Stimulated activated CD8-positive, alpha-beta memory T cell treated with anti-CD3 and anti-CD28 coated beads, Interleukin-15, amount 100 ng/mL, for 4 hours (primary cell): ENCODE data around the gene LAIR1.
"Not testable (repeated sequence)": the region's sequence is repeated elsewhere in the genome, so short reads cannot be mapped to it uniquely, and the experiment has no call there.

ENCODE experiments used
- DNase-seq, 2 donors: peaks; one replicate each; pipeline ENCODE4 v3.0.0-alpha.2; 2020; ENCODE audit warnings: low read depth in 2 of 2

The LAIR1 gene

GRCh38 chr19:54341295-54341694 lies 23.4 kb downstream of the LAIR1 start:
- DNase-seq, result no peak

DNA sequence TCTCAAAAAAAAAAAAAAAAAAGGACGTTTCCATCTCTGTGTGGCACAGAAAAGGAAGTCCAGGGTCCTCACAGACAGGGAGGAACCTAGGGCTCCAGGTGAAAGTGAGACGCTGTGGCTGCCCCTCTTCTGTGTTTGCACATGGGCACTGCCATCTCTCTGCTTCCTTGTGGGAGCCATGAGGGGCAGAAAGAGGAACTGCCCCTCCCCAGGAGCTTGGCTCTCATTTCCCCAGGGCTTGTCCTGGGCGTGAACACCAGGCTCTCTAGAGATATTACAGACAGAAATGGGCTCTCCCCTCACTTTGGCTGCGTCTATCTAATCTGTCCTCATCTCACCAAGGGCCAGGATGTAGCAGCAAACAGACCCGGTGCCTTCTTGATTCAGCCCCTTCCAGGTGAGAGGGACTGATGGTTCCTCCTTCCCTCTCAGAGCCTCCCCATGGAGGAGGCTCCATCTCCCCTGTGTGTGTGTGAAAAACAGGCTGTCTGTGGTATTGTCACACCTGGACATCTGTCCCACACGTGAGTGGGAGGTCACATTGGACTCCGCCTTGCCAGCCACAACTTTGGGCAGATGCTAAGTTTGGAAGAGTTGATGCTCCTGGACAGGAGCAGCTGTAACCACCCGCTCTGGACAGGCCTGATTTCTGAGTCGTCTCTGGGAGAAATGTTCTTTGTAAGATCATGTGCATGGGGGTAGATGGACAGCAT lies 24.9 kb downstream of the LAIR1 start:
- no peak for DNase-seq

DNA sequence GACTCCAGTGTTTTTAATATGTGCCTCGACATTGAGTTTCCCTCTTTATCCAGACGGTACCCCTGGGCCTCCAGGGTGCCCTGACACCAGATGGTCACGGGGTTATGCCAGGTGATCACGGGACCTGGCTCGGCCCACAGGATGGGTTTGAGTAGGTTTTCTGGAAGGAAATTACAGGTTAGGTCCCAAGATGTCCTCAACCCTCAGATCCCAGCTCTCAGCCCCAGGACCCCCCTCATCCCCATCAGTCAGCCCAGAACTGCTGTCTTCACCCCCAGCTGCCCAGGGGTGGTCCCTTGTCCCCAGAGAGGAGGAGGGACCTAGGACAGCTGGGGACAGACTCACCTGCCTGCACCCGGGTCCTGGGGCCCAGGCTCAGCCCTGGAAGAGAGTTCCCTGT lies 26.2 kb downstream of the LAIR1 start:
- no peak for DNase-seq

DNA sequence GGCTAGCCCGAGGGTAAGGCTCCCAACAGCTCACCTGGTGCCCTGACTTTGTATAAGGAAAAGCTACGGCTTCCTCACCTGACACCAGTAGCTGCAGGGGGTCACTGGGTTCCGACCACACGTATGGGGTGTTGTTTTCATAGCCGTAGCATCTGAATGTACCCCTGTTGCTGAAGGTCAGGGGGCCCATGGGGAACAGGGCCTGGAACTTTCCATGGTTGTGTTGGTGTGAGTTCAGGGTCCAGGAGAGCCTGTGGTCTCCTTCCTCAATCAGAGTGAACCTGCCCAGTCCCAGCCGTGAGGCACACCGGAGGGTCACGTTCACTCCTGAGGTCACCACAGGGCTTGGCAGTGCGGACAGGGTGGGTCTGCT lies 26.9 kb downstream of the LAIR1 start:
- no peak for DNase-seq

GRCh38 chr19:54336893-54337857 lies 27.6 kb downstream of the LAIR1 start:
- no peak for DNase-seq

DNA sequence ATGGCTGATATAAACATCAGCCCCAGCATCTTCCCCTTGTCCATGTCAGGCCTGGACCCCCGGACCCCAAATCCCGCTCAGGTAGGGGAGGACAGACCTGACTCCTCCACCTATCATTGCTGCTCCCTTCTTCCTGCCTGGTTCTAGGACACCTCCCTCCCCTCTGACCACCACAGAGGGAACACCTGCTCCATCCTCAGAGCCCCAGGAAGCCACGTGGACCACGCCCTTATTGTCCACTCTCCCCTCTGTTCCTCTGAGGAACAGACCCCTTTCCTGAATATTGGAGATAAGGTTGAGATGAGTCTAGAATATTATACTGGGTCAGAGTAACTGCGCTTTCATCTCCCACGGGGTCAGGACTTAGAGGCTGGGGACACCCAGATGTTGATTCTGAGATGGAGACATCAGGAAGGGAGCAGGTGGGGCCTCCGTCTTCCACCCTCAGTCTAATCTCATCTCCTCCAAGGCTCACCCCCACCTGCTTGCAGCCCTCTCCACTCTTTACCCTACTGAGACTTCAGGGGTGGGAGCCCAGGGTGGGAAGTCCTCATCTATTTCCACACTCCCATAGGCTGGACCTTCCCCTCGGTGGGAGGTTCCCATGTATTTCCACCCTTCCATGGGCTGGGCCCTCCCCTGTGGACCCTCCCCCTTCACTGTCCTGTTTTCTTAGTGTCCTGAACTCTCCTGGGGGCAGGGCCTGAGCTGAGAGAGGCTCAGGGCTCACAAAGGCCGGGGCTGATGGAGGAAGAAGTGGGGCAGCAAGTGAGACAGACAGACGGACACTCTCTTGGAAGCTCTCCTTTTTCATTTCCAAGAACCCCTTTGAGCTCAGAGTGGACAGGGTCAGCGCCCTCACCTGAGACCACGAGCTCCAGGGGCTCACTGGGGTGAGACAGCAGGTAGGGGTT lies 28.5 kb downstream of the LAIR1 start:
- no peak for DNase-seq

DNA sequence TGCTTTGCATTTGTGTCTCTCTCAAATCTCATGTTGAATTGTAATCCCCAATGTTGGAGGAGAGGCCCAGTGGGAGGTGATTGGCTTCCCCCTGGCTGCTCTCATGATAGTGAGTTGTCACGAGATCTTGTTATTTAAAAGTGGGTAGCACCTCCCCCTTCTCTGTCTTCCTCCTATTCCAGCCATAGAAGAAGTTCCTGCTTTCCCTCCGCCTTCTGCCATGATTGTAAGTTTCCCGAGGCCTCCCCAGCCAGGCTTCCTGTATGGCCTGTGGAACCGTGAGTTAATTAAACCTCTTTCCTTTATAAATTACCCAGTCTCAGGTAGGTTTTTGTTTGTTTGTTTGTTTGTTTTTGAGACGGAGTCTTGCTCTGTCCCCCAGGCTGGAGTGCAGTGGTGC lies 29.6 kb downstream of the LAIR1 start:
- DNase-seq, result no peak

GRCh38 chr19:54333586-54334298 lies 31.0 kb downstream of the LAIR1 start:
- DNase-seq, result no peak

DNA sequence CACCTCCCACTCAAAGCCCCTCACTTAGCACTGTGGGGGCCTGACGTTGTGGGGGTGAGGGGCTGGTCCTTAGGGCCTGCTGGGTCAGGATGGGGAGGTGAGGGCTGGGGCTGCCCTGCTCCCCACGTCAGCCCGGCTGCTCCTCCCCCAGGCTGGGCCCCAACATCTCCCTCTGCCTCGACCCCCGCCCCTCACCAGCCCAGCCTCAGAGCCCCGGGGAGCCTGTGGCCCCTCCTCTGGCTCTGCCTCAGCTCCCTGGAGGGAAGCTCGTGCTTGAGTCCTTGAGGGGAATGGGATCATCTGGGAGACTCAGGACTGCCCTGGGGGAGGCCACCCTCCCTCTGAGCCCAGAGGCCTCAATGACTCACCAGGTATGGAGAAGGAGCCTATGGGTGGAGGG lies 32.6 kb downstream of the LAIR1 start:
- DNase-seq, result no peak

GRCh38 chr19:54331626-54332025 lies 33.1 kb downstream of the LAIR1 start:
- no peak for DNase-seq

DNA sequence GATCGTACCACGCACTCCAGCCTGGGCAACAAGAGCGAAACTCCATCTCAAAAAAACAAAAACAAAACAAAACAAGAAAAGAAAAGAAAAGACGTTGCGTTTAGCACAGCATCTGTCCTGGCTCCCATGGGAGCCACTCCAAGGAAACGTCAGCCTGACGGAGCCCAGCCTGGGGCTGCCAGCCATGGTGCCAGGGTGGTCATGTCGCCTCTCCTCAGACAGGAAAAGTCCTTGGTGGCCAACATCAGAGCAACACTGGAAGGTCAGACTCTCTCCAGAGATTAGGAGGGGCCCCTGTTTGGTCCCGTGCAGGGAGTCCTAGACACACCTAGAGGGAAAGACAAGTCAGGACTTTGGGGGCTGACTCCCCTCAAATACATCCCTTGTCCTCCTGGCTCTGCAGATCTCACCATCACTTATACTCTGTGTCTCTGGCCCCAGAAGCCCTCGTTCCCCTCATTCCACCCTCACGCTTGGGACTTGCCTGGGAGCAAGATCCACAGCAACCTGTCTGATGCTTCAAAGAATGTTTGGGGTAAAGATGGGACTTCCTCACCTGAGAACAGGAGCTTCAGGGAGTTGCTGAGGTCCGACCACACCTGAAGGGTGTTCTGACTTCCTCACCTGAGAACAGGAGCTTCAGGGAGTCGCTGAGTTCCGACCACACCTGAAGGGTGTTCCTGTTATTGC lies 35.1 kb downstream of the LAIR1 start:
- DNase-seq, result no peak

DNA sequence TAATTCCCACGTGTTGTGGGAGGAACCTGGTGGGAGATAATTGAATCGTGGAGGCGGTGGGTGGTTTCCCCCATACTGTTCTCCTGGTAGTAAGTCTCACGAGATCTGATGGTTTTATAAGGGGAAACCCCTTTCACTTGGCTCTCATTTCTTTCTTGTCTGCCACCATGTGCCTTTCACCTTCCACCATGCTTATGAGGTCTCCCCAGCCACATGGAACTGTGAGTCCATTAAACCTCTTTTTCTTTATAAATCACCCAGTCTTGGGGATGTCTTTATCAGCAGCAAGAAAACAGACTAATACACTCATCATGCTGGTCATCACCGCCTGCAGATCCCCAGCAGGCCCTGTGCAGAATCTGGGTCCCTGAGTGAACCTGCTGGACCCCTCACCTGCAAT lies 36.0 kb downstream of the LAIR1 start:
- not testable (repeated sequence) for DNase-seq

- DNase-seq, result no peak
These were observed 39.1 kb downstream of the LAIR1 start for GRCh38 chr19:54325631-54326030.

DNA sequence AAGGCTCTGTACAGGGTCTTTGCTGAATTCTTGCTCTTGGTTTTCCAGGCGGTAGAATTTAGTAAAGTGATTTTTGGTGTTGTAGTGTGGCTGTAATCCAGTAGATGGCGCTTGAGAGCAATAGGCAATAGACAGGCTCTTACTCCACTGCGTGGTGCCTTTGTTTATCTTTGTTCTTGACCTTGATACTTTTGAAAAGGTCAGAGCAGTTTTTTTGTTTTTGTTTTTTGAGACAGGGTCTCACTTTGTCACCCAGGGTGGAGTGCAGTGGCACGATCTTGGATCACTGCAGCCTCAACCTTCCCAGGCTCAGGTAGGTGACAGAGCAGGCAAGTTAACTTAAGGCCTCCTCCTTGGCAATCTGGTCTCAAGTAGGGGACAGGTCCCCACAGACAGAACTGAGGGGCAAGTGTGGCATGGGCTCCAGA lies 39.5 kb downstream of the LAIR1 start:
- DNase-seq, result peak in 1 of 2 donors; percentile 32

GRCh38 chr19:54324071-54324470 lies 40.7 kb downstream of the LAIR1 start:
- no peak for DNase-seq

GRCh38 chr19:54322934-54323333 lies 41.8 kb downstream of the LAIR1 start:
- DNase-seq, result not testable (repeated sequence)

DNA sequence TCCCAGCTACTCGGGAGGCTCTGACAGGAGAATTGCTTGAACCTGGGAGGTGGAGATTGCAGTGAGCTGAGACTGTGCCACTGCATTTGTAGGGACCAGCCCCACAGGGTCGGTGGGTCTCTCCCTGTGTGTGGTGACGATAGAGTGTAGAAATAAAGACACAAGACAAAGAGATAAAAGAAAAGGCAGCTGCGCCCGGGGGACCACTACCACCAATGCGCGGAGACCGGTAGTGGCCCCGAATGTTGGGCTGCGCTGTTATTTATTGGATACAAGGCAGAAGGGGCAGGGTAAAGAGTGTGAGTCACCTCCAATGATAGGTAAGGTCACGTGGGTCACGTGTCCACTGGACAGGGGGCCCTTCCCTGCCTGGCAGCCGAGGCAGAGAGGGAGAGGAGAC lies 42.4 kb downstream of the LAIR1 start:
- not testable (repeated sequence) for DNase-seq

- DNase-seq, result no peak
These were observed 44.6 kb downstream of the LAIR1 start for GRCh38 chr19:54319892-54320670.

- no peak for DNase-seq
These were observed 45.7 kb downstream of the LAIR1 start for GRCh38 chr19:54319049-54319448.

- no peak for DNase-seq
These were observed 46.8 kb downstream of the LAIR1 start for GRCh38 chr19:54317965-54318240.
